Activated CD8-positive, alpha-beta memory T cell treated with anti-CD3 and anti-CD28 coated beads for 48 hours (primary cell): ENCODE results near the gene NR2C2.
"Not testable (repeated sequence)": the region's sequence is repeated elsewhere in the genome, so short reads cannot be mapped to it uniquely, and the experiment has no call there.

ENCODE experiments used
- DNase-seq, 3 experiments: peaks; one replicate each; pipeline ENCODE4 v3.0.0-alpha.2; 2020; ENCODE audit warnings: low read depth in 2 of 3, low spot score in 2 of 3

Gene NR2C2

DNA sequence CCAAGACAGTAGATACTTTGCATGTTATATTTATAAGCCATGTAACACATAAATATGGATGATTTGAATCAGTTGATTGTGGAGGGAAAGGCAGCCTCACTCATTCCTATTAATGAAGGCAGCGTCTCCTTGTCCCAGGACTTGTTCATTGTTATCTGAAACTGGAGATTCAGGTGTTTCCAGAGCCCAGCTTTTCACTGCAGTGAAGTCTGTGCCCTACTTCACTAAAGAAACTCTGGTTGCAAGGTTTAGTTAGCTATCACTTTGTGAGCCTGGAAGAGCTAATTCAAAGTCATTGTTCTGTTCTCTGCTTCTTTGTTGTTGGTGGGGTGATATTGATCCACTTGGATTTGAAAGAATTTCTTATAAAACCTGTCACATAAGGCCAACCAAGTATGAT is 9.8 kb downstream of the NR2C2 start:
- DNase-seq = no peak

DNA sequence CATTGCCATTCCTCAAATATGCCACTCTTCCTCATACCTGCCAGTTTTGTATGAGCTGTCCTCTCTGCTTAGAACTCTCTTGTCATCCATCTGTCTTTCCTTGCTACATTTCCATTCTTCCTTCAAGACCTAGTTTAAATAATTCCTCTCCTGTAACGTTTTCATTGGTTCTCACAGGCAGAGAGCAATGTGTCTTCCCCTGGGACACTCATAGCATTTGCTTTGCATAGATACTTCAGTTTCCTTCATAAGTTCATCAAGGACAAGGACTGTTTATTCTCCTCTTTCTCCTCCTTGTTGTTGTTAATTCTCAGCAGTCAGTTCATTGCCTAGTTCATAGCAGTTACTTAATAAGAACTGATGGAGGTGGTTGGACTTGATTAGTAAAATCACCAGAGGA is 10.5 kb downstream of the NR2C2 start:
- DNase-seq = no peak

DNA sequence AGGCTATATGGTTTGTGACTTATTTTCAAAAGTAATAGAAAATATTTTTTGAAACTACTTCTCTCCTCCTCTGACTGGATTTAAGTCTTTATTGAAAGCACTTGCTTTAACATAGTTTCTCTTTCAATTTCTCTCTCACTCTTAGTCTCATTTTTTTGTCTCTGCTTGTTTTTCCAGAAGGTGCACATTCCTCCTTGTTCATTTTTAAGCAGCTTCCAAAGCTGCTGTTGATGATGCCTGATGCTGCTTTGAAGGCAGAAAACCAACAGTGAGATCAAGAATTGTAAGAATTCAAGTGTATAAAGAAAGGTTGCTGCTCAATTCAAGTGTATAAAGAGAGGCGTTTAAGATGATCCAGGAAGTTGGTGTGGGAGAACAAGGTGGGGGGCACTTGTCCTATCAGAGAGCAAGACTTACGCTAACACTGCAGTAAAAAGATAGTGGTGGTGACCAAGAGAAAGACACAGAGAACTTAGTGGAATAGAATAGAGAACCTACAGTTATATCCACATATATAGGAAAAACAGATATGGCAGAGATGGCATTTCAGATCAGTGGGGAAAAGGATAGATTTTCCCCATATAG is 12.1 kb downstream of the NR2C2 start:
- no peak for DNase-seq

DNA sequence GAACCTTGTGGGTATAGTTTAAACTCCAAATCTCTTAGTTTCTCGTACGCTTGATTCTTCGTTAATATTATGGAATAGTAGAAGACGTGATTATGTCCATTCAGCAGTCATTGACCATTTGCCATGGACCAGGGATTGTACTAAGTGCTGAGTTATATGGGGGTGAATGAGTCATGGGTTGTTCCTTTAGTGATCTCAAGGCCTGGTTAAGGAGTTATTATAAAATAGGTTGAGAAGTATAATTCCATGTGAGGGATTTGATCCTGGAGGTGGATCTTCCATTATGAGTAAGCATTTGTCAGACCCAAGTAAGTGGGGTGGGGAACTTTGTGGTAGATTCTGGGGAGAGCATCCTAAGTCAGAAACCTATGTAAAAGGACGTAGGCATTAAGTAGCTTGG is 15.4 kb downstream of the NR2C2 start:
- DNase-seq = no peak

DNA sequence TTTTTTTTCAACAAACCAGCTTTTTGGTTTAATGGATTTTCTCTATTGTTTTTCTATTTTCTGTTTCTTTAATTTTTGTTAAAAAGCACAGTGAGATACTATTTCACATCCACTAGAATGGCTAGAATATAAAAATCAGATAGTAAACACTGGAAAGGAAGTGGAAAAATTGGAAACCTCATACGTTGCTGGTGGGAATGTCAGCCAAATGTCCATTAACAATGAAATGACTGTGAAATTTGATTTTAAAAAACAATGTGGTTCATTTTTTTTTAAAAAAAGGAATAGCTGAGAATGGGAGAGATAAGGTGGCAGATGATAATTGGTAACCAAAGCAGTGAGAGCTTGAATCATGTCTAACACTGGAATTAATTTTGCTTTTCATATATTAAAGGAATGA is 19.9 kb downstream of the NR2C2 start:
- DNase-seq = no peak

DNA sequence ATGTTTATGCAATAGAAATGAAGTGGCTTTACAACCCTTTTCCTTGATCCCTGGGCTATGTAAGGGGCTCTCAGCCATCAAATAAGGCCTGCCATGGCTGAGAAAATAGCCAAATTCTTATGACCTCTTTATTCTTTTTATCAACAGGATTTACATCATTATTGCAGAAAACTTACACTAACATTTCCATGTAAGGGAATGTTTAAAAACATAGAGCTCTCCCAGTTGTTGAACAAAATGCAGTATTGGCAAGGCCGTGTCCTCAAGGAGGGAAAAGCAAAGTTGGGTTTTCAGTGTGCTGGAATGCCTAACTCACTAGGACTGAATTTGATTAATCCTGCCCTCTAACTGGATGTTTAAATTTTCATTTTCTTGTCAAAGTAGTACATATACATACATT is 22.3 kb downstream of the NR2C2 start:
- DNase-seq = no peak

DNA sequence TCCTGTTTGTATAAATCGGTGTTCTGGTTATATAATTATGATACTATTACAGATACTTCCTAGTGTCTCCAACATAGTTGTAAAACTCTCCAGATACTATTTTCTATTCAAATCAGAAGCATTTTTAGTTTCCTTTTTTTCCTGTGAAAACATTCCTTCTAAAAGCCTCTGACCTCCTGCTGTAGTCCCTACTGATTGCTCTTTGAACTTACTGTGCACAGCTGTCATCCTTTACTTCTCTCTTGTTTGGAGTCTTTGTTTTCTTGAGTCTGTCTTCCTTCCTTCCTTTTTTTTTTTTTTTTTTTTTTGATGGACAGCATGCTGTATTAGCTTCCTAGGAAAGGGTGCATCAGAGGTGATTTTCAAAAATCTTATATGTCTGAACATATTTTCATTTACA is 28.9 kb downstream of the NR2C2 start:
- DNase-seq = no peak

DNA sequence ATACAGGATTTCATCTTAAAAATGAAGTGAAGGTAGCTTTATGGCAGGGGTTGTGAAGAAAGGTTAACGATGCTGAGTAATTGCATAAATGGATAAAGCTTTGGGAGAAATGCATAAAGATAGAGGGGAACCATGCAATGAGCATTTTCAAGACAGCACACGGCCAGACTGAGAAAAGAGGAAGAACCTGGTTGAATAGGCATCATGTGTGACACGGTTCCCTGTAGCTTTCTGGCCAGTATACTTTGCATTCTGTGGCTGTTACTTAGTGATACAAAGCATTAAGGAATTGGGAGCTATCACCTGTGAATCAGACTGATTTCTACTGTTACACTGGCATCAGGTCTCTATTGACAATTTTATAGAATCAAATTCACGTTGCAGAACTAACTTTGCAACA is 33.3 kb downstream of the NR2C2 start:
- DNase-seq = no peak

DNA sequence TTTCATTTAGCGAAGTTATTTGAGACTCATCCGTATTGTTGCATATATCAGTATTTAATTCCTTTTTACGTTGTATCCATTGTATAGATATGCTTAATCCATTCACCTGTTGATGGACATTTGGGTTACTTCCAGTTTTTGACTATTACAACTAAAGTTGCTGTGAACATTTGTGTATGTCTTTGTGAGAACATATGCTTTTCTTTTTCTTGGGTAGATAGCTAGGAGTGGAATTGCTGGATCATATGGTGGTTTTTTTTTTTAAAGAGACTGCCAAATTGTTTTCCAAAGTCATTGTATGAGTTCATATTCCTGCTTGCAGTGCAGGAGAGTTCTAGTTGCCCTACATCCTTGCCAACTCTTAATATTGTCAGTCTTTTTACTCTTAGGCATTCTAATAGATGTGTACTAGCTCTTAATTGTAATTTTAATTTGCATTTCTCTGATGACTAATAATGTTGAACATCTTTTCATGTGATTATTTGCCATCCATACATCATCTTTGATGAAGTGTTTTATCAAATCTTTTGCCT is 37.3 kb downstream of the NR2C2 start:
- DNase-seq = no peak

DNA sequence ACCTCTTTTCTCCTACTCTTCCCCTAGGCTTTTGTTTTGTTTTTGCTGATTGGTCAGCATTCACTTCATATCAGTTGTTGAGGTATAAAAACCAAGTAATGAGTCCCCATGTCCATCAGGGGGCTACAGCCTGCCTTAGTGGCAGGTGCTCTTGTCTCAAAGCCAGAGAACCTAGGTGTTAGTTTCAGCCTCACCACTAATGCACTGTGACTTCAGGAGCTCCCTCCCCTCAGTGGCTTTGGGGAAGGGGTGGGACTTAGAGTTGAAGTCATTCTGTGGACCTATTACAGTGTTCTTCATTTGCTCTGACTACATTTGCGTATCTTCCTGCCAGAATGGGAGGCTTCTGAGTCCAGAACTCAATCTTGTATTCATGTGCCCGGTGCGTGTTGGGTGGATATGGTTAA is 41.6 kb downstream of the NR2C2 start:
- peak in 1 of 3 experiments; percentile 4 for DNase-seq

DNA sequence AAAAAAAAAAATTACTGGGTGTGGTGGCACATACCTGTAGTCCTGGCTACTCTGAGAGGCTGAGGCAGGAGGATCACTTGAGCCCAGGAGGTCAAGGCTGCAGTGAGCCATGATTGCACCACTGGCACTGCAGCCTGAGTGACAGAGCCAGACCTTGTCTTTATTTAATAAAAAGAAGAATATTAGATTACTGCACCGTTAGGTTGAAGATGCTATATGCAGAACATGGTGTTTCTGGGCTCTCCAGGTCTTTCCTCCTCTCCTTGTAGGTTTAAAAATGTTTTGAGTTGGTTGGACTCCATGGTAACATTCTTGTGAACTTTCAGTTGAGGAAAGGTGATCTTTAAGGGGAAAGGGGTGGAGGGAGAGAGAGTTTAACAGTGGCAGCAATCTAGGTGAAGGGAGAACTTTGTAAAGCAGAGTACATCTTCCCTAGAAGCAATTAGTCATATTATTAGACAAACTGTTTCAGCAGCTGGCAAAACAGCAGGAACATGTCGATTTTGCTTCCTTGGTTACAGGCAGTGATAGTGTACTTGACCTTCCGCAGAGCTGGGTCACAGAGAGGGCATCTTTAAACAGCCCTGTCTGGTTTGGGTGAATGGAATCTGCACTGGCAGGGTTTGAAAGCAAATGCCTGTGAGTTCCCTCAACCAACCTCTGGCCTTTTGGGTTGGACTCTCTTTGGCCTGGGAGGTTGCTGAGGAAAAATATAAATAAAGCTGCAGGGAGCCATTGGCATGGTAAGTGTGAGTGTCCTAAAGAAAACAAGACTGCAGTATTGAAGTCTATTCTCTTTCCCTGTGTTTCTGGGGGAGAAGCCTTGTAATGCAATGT is 42.8 kb downstream of the NR2C2 start:
- no peak for DNase-seq

DNA sequence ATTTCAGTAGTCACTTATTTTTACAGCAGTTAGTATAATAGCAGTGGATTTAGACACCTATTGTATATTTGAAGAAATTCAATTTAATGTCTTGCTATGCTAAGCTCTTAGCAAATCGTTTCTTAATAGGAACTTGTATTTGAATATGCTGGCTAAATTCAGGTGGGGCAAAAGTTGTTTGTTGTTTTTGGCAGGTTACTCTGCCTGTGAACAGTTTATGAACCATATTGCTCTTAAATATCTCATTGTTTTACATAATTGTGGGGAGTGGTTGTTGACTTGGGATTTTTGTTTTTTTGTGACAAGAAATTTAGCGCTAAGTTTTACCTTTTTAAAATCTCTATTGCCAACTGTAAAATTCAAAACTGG is 43.4 kb downstream of the NR2C2 start:
- DNase-seq = no peak

DNA sequence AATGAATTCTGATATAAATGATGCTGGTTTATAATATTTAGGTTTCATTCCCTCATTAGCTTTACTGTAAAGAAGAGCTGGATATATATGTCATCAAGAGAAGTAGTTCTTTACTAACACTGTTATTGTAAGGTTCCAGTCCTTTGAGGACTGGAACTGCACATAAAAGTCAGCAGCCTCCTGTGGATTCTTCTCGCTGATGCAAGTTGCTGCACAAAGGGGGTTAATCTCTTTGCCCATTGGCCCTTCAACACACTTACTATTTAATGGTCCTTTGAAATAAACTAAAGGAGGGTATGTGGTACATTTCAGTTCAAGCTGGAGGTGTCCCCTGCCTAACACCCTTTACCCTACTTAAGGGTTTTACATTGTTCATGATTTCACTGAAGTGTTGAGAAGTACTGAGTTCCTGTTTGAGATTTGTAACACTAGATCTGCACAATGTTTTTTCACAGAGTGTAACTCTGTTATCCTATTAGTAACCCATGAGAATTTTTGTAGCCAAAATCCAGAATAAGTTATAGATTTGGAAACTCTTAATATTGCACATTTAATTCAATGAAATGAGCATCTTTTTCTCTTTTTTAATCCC is 43.9 kb downstream of the NR2C2 start:
- no peak for DNase-seq

DNA sequence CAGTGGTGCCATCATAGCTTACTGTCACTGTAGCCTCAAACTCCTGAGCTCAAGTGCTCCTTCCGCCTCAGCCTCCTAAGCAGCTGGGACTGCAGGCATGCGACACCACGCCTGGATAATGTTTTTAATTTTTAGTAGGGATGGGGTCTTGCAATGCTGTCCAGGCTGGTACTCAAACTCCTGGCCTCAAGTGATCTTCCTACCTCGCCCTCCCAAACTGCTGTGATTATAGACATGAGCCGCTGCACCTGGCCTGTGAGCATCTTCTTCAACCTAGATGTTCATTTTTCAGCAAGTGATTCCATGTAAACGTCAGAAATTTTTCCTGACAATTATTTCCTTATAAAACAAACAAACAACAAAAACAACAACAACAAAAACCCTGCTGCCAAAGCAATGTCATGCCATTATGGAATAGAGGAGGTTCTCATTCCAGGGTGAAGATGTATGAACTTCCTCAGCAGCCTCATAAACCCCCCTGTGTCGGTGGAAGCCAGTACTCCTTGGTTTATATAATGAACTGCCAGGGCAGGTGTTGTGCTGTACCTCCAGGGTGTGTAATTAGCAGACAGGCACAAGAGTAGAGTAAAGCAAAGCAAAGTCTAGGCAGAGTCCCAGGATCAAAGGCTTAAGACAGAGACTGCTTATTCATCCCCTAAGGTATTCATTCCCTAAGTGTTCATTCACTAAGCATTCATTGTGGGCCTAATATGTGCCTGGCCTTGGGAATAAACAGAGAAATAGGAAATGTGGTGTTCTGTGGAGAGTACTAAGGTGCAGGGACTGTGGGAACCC is 44.6 kb downstream of the NR2C2 start:
- DNase-seq = no peak

DNA sequence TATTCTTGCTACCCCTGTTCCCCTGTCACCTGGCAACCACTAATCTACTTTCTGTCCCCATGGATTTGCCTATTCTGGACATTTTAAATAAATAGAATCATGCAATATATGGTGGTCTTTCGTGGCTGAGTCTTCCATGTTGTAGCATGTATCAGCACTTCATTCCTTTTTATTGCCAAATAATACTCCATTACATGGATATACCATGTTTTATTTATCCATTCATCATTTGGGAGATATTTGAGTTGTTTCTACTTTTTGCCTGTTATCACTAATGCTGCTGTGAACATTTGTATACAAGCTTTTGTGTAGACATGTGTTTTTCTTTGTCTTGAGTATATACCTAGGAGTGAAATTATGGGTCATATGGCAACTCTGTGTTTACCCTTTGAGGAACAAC is 50.6 kb downstream of the NR2C2 start:
- no peak for DNase-seq

DNA sequence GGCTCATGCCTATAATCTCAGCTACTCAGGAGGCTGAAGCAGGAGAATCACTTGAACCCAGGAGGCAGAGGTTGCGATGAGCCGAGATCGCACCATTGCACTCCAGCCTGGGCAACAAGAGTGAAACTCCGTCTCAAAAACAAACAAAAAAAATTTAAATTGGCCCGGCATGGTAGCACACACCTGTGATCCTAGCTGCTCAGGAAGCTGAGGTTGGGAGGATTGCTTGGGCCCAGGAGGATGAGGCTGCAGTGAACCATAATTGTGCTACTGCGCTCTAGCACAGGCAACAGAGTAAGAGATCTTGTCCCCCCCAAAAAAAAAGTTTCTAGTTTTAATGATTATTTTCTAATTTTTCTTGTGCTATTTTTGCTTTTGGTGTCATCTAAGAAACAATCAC is 51.8 kb downstream of the NR2C2 start:
- not testable (repeated sequence) for DNase-seq

DNA sequence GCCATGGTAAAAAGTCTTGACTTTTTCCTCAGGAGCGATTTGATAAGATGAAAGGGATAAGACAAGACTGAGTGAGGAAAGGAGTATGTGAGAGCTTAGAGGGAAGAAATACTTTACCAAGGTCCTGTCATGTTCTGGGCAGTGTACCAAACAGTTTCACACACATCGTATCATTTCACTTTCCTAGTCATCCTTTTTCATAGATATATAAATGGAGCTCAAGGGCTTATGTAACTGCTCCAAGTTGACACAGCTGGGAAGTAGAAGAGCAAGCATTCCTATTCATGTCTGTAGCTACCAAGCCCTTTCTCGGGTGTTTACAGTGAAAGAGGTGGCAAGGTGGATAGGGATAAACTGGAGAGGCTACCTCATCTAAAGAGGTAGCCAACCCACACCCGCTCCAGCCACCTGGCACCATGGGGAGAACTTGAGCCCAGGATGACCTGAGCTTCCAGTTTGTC is 60.3 kb downstream of the NR2C2 start:
- DNase-seq = no peak

DNA sequence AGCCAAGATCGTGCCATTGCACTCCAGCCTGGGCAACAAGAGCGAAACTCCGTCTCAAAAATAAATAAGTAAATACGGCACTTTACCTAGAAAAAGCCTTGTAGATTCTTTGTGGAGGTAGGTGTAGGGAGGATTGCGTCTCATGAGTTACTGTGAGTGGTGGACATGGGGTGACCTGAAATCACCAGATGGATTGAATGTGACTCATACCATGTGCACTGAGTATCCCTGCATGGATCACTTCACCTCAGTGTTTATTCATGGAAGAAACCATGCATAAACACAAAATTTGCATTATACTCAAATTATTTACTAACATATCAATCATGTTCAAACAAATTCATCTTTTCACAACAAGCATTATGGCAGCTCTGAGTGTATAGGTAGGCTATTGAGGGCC is 61.8 kb downstream of the NR2C2 start:
- DNase-seq = no peak

DNA sequence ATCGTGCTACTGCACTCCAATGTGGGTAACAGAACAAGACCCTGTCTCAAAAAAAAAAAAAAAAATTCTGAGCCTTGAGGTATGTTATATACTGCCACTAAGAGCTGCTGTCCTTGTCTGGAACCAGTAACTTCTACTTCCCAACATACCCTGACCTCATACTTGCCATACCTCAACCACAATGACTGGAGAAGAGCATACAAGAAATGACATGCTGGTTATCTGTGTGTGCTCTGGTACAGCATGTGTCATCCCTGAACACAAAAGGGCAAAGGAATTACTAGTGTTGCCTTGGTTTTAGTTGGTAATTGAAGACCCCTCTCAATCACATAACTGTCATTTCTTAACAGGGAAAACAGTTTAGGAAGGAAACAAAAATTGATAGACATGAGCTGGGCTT is 63.3 kb downstream of the NR2C2 start:
- DNase-seq = no peak

DNA sequence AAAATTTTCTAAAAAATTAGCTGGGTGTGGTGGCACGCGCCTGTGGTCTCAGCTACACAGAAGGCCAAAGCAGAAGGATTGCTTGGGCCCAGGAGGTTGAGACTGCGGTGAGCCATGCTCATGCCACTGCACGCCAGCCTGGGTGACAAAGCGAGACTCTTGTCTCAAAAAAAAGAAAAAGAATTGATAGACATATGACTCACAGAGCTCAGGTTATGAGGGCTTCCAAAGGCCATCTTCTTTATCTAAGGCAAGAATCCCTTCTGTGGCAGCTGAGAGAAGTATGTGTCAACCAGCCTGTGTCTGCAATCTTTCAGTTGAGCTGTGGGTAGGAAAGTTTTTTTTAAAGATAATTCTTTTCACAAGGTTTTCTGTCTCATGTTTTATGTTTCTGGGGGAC is 63.8 kb downstream of the NR2C2 start:
- no peak for DNase-seq

DNA sequence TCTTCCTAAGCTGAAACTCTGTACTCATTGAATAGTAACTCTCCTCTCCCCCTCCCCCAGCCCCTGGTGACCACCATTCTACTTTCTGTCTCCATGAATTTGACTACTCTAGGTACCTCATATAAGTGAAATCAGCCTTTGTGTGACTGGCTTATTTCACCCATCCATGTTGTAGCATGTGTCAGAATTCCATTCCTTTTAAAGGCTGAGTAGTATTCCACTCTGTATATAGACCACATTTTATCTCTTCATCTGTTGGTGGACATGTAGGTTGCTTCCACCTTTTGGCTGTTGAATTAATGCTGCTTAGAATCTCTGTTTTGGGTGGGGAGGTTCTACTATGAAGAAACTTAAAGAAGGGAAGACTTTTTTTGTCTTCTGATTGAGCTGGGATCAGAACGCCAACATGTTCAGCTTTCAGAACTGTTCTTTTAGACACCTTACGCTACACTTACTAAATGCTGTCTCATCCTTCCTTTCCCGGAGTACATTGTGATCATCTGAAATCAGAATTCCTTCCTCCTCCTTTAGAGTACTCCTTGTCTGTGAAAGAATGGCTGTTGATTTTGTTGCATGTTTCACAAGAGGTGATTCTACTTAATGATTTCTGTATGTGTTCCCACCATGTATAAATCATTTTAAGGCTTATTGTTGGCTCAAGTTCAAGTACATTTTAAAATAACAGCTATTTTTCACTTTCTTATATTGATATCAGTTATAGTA is 67.4 kb downstream of the NR2C2 start:
- DNase-seq = no peak
